ENCODE measurements around the gene VWA3B. TPM values are rescaled to one million over a fixed set of nuclear protein-coding genes. Genes with fewer than 3 reads are reported as not detected.

Gene VWA3B
- total and polyA plus RNA-seq, 4 donors, result 3.5 to 29.2 (median 11.2) TPM

GRCh38 chr2:98084869-98085238 lies 2.1 kb upstream of the VWA3B start:
- no peak for ATAC-seq (ENCODE audit: insufficient read depth, low FRiP score)

DNA sequence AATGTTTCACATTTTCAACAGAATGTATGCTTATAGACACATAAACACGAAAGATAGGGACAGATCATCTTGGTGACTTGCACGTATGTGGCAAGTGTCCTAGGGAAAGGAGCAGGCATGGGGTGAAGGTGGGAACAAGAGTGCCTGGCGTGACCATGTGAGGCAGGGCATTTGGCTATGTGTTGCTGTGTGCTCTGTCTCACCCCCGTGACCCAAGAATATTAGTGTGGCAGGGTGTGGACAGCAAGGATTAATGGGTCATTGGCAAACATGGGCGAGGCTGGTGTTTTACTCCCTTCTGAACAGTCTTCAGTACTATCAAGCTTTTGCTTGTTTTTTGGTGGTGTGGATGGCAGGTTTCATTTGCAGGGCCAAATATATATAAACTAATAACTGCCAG lies 1.3 kb upstream of the VWA3B start:
- no peak for ATAC-seq (ENCODE audit: insufficient read depth, low FRiP score)
- no peak for TF ChIP-seq CTCF (IDR thresholded peaks at IDR 0.05; ENCODE audit: control extremely low read depth, extremely low read depth)
- Histone ChIP-seq H3K4me3 (no peak overlapping the region), H3K27me3 (ENCODE audit: control insufficient read depth in 3 of 3, insufficient read depth in 3 of 3, low read length in 2 of 3) (peaks cover 0 to 16% (median 8%) of the 10 kb centered on the region in 3 donors), H3K36me3 (ENCODE audit: control insufficient read depth in 4 of 4, insufficient read depth in 4 of 4, low read length in 4 of 4) (no peaks in the 10 kb centered on the region), H3K4me1 (ENCODE audit: control insufficient read depth in 5 of 5, insufficient read depth in 5 of 5, low read length in 5 of 5) (peaks cover 0 to 12% (median 8%) of the 10 kb centered on the region in 5 donors), H3K27ac (ENCODE audit: low read depth in 1 of 2, low read length in 1 of 2) (no peak overlapping the region), H3K9ac (ENCODE audit: insufficient read depth in 1 of 2, low read length in 2 of 2) (no peak overlapping the region), H3K9me3 (ENCODE audit: control insufficient read depth in 4 of 4, insufficient read depth in 3 of 4, low read length in 3 of 4) (peaks cover 0 to 9% (median 0%) of the 10 kb centered on the region in 4 donors)
- DNase-seq, result no peak
- 78 to 86% methylated on average over 5 of the region's 5 CpGs for WGBS, 2 donors

More at GRCh38 chr2:98084869-98085238, 2.1 kb upstream of the VWA3B start:
- no peak for TF ChIP-seq CTCF (IDR thresholded peaks at IDR 0.05; ENCODE audit: control extremely low read depth, extremely low read depth)
- Histone ChIP-seq H3K4me1 (ENCODE audit: control insufficient read depth in 5 of 5, insufficient read depth in 5 of 5, low read length in 5 of 5) (peaks cover 0 to 12% (median 8%) of the 10 kb centered on the region in 5 donors), H3K9ac (ENCODE audit: insufficient read depth in 1 of 2, low read length in 2 of 2) (no peak overlapping the region), H3K4me3 (no peak overlapping the region), H3K36me3 (ENCODE audit: control insufficient read depth in 4 of 4, insufficient read depth in 4 of 4, low read length in 4 of 4) (no peaks in the 10 kb centered on the region), H3K27me3 (ENCODE audit: control insufficient read depth in 3 of 3, insufficient read depth in 3 of 3, low read length in 2 of 3) (peaks cover 0 to 16% (median 8%) of the 10 kb centered on the region in 3 donors), H3K9me3 (ENCODE audit: control insufficient read depth in 4 of 4, insufficient read depth in 3 of 4, low read length in 3 of 4) (peaks cover 0 to 12% (median 0%) of the 10 kb centered on the region in 4 donors), H3K27ac (ENCODE audit: low read depth in 1 of 2, low read length in 1 of 2) (no peak overlapping the region)
- no peak for DNase-seq
- 71 to 92% methylated on average over 3 of the region's 3 CpGs for WGBS, 2 donors

GRCh38 chr2:98087447-98088020 lies 567 bp downstream of the VWA3B start:
- Histone ChIP-seq H3K9ac (ENCODE audit: insufficient read depth in 1 of 2, low read length in 2 of 2) (no peak overlapping the region), H3K4me1 (ENCODE audit: control insufficient read depth in 5 of 5, insufficient read depth in 5 of 5, low read length in 5 of 5) (peaks cover 0 to 12% (median 8%) of the 10 kb centered on the region in 5 donors), H3K36me3 (ENCODE audit: control insufficient read depth in 4 of 4, insufficient read depth in 4 of 4, low read length in 4 of 4) (no peaks in the 10 kb centered on the region), H3K9me3 (ENCODE audit: control insufficient read depth in 4 of 4, insufficient read depth in 3 of 4, low read length in 3 of 4) (peaks cover 0 to 7% (median 0%) of the 10 kb centered on the region in 4 donors), H3K27ac (ENCODE audit: low read depth in 1 of 2, low read length in 1 of 2) (no peak overlapping the region), H3K4me3 (peak overlapping the region; percentile 3), H3K27me3 (ENCODE audit: control insufficient read depth in 3 of 3, insufficient read depth in 3 of 3, low read length in 2 of 3) (peaks cover 0 to 16% (median 8%) of the 10 kb centered on the region in 3 donors)
- TF ChIP-seq CTCF (IDR thresholded peaks at IDR 0.05; ENCODE audit: control extremely low read depth, extremely low read depth), result no peak
- 46 to 68% methylated on average over 13 of the region's 13 CpGs for WGBS, 2 donors
- DNase-seq, result peak in 2 of 3 donors; percentile 55 to 56
- no peak for ATAC-seq (ENCODE audit: insufficient read depth, low FRiP score)
